Lower leg skin (tissue), 3 donors: ENCODE data around the gene INTS6.

Experiments used
- CTCF ChIP-seq, 3 donors: fragments of 450-650 bp; IDR thresholded peaks; one replicate each; pipeline ENCODE4 v1.5.1; 2016; ENCODE audit warnings: antibody characterized with exemption in 3 of 3, mild to moderate bottlenecking in 3 of 3, moderate library complexity in 2 of 3
- POLR2A ChIP-seq, 2 donors: fragments of 450-650 bp; IDR thresholded peaks; one replicate each; pipeline ENCODE4 v1.6.1; 2016 to 2017; ENCODE audit warnings: antibody characterized with exemption in 2 of 2, mild to moderate bottlenecking in 1 of 2, moderate library complexity in 1 of 2

- no peak for TF ChIP-seq CTCF (IDR thresholded peaks at IDR 0.05)
- no peak for TF ChIP-seq POLR2A (IDR thresholded peaks at IDR 0.05)
These were observed 72.6 kb downstream of the INTS6 start for GRCh38 chr13:51380269-51380668.
